Measurements from ENCODE around the gene ZNF385D. TPM values are rescaled to one million over a fixed set of nuclear protein-coding genes. Genes with fewer than 3 reads are reported as not detected.

Gene ZNF385D
- polyA plus RNA-seq, 1 donor (not counting 4 experiments of a cell fraction or from before 2014, with no cell fraction given) = 0.46 TPM

GRCh38 chr3:21509731-21510470, 241.1 kb downstream of the ZNF385D start:
- H3K79me2 ChIP-seq (ENCODE audit: control insufficient read depth, insufficient read depth, low read length) = no peaks in the 10 kb centered on the region
- H3K9me1 ChIP-seq (ENCODE audit: control insufficient read depth, extremely low read depth, insufficient read depth, low read length) = no peaks in the 10 kb centered on the region
- H2AFZ ChIP-seq (ENCODE audit: control insufficient read depth, low read length) = no peak overlapping the region
- TF ChIP-seq CTCF (optimal IDR thresholded peaks at IDR 0.05 in 1 of 3, IDR thresholded peaks at IDR 0.05 in 1 of 3, conservative IDR thresholded peaks at IDR 0.05 in 1 of 3; ENCODE audit: extremely low read depth in 1 of 3, insufficient read depth in 2 of 3, low read length in 3 of 3) (no peak), EZH2 (IDR thresholded peaks at IDR 0.05; ENCODE audit: low read length) (no peak)
- no peaks in the 10 kb centered on the region for H3K27me3 ChIP-seq (ENCODE audit: control insufficient read depth, extremely low read depth, insufficient read depth, low read length)
- H3K36me3 ChIP-seq (ENCODE audit: control insufficient read depth in 2 of 2, extremely low read depth in 1 of 2, insufficient read depth in 2 of 2, low read length in 2 of 2) = no peaks in the 10 kb centered on the region
- FAIRE-seq = no peak
- H3K4me3 ChIP-seq (ENCODE audit: control insufficient read depth in 2 of 3, extremely low read depth in 1 of 3, insufficient read depth in 2 of 3, low read depth in 1 of 3, low read length in 3 of 3) = no peak overlapping the region
- H3K27ac ChIP-seq (ENCODE audit: control insufficient read depth, insufficient read depth, low read length) = no peak overlapping the region
- no peak overlapping the region for H3K4me2 ChIP-seq (ENCODE audit: control insufficient read depth, extremely low read depth, insufficient read depth, low read depth, low read length)
- no peaks in the 10 kb centered on the region for H4K20me1 ChIP-seq (ENCODE audit: control insufficient read depth, extremely low read depth, insufficient read depth, low read length)
- no peak for DNase-seq (ENCODE audit: low read depth, low spot score)
- no peak overlapping the region for H3K9ac ChIP-seq (ENCODE audit: control insufficient read depth, extremely low read depth, insufficient read depth, low read length)
- no peaks in the 10 kb centered on the region for H3K4me1 ChIP-seq (ENCODE audit: control insufficient read depth, extremely low read depth, insufficient read depth, low read length)
- dilution Hi-C loops (cut with MboI; ENCODE audit: extremely low pct_ligation_motif_present, low sequenced_read_pairs) = no loop called here
- H3K9me3 ChIP-seq (ENCODE audit: control insufficient read depth, low read depth, low read length) = no peaks in the 10 kb centered on the region

GRCh38 chr3:21508246-21508645, 242.8 kb downstream of the ZNF385D start:
- no peaks in the 10 kb centered on the region for H3K27me3 ChIP-seq (ENCODE audit: control insufficient read depth, extremely low read depth, insufficient read depth, low read length)
- H3K27ac ChIP-seq (ENCODE audit: control insufficient read depth, insufficient read depth, low read length) = no peak overlapping the region
- H3K4me2 ChIP-seq (ENCODE audit: control insufficient read depth, extremely low read depth, insufficient read depth, low read depth, low read length) = no peak overlapping the region
- H3K9me3 ChIP-seq (ENCODE audit: control insufficient read depth, low read depth, low read length) = no peaks in the 10 kb centered on the region
- H3K36me3 ChIP-seq (ENCODE audit: control insufficient read depth in 2 of 2, extremely low read depth in 1 of 2, insufficient read depth in 2 of 2, low read length in 2 of 2) = no peaks in the 10 kb centered on the region
- FAIRE-seq = no peak
- H3K9me1 ChIP-seq (ENCODE audit: control insufficient read depth, extremely low read depth, insufficient read depth, low read length) = no peaks in the 10 kb centered on the region
- no peak overlapping the region for H2AFZ ChIP-seq (ENCODE audit: control insufficient read depth, low read length)
- no peak overlapping the region for H3K4me3 ChIP-seq (ENCODE audit: control insufficient read depth in 2 of 3, extremely low read depth in 1 of 3, insufficient read depth in 2 of 3, low read depth in 1 of 3, low read length in 3 of 3)
- H3K4me1 ChIP-seq (ENCODE audit: control insufficient read depth, extremely low read depth, insufficient read depth, low read length) = no peaks in the 10 kb centered on the region
- DNase-seq (ENCODE audit: low read depth, low spot score) = no peak
- no peak overlapping the region for H3K9ac ChIP-seq (ENCODE audit: control insufficient read depth, extremely low read depth, insufficient read depth, low read length)
- TF ChIP-seq EZH2 (IDR thresholded peaks at IDR 0.05; ENCODE audit: low read length) (no peak), CTCF (optimal IDR thresholded peaks at IDR 0.05 in 1 of 3, IDR thresholded peaks at IDR 0.05 in 1 of 3, conservative IDR thresholded peaks at IDR 0.05 in 1 of 3; ENCODE audit: extremely low read depth in 1 of 3, insufficient read depth in 2 of 3, low read length in 3 of 3) (no peak)
- no peaks in the 10 kb centered on the region for H4K20me1 ChIP-seq (ENCODE audit: control insufficient read depth, extremely low read depth, insufficient read depth, low read length)
- H3K79me2 ChIP-seq (ENCODE audit: control insufficient read depth, insufficient read depth, low read length) = no peaks in the 10 kb centered on the region
- dilution Hi-C loops (cut with MboI; ENCODE audit: extremely low pct_ligation_motif_present, low sequenced_read_pairs) = no loop called here

Data from keratinocyte (primary cell).